Loucy (cell line): ENCODE results near the gene FOXJ2.

Experiments used
- CTCF ChIP-seq: fragments of 200-600 bp; sonication (generic); conservative IDR thresholded peaks from 2 replicates; pipeline ENCODE4 v1.5.1; 2014; ENCODE audit warnings: mild to moderate bottlenecking, antibody characterized with exemption, low read length
- EZH2phosphoT487 ChIP-seq: fragments of 200-600 bp; IDR thresholded peaks from 2 replicates; pipeline ENCODE4 v1.6.1; 2018; ENCODE audit warnings: antibody characterized with exemption, mild to moderate bottlenecking, moderate library complexity, borderline replicate concordance

- TF ChIP-seq CTCF (no peak), EZH2phosphoT487 (no peak)
These were observed 15.3 kb downstream of the FOXJ2 start for GRCh38 chr12:8047842-8048241.
